ENCODE data around the gene ZBTB20.

Gene ZBTB20

DNA sequence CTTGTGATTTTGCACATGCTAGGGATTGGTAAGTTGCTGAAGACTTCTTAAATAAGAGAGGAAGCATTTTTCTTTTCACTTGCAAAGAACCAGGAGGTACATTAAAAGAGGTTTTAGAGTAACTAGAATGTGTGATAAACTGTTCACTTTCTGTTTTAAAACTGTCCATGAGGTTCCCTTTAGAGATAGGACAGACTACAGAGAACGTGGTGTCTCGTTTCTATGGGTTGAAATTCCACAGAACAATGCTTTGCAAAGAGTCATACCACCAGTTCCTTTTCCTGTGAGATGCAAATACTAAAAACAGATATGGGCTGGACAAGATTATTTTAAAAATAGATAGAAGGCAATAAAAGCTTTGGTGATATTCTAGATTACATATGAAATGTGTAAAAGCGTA, 480.5 kb downstream of the ZBTB20 start:
- no peak for DNase-seq (ENCODE audit: low read depth, low spot score)
- H3K4me3 ChIP-seq (ENCODE audit: low read depth, low read length): no peak overlapping the region
- CTCF ChIA-PET: no interaction called here
- TF ChIP-seq, protein P1, sequence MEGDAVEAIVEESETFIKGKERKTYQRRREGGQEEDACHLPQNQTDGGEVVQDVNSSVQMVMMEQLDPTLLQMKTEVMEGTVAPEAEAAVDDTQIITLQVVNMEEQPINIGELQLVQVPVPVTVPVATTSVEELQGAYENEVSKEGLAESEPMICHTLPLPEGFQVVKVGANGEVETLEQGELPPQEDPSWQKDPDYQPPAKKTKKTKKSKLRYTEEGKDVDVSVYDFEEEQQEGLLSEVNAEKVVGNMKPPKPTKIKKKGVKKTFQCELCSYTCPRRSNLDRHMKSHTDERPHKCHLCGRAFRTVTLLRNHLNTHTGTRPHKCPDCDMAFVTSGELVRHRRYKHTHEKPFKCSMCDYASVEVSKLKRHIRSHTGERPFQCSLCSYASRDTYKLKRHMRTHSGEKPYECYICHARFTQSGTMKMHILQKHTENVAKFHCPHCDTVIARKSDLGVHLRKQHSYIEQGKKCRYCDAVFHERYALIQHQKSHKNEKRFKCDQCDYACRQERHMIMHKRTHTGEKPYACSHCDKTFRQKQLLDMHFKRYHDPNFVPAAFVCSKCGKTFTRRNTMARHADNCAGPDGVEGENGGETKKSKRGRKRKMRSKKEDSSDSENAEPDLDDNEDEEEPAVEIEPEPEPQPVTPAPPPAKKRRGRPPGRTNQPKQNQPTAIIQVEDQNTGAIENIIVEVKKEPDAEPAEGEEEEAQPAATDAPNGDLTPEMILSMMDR (IDR thresholded peaks at IDR 0.05; ENCODE audit: insufficient read depth, low read length, missing control alignments): no peak
- POLR2A ChIA-PET: no interaction called here

GRCh38 chr3:114664006-114664405, 483.1 kb downstream of the ZBTB20 start:
- TF ChIP-seq, protein P1 (IDR thresholded peaks at IDR 0.05; ENCODE audit: insufficient read depth, low read length, missing control alignments): no peak
- no peak overlapping the region for H3K4me3 ChIP-seq (ENCODE audit: low read depth, low read length)
- ChIA-PET CTCF (no interaction called here), POLR2A (no interaction called here)
- no peak for DNase-seq (ENCODE audit: low read depth, low spot score)

GRCh38 chr3:114660808-114661207, 486.3 kb downstream of the ZBTB20 start:
- ChIA-PET CTCF (interaction anchor here (0.6 kb wide), 1 partner anchor 37 kb away, joined by 3 read pairs; no protein-coding TSS in a partner anchor), POLR2A (no interaction called here)
- H3K4me3 ChIP-seq (ENCODE audit: low read depth, low read length): no peak overlapping the region
- DNase-seq (ENCODE audit: low read depth, low spot score): no peak
- TF ChIP-seq, protein P1 (IDR thresholded peaks at IDR 0.05; ENCODE audit: insufficient read depth, low read length, missing control alignments): no peak

DNA sequence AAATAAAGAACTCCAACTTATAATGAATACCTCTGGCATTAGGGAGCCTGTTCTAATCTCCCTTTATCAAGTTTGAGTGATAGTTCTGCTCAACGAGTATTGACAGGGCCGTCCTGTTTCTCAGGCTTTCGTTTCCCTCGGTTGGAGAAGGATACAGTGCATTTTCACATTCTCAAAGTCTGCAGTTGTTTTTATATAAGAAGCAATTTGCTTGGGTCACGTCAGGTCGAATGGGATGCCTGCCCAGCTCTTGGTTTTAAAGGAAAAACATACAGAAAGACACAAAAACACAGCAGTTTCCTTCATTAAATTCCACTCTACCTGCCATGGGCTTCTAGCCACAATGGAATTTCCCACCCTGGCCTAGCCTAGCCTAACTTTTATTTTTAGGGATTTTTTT, 487.0 kb downstream of the ZBTB20 start:
- POLR2A ChIA-PET: no interaction called here
- CTCF ChIA-PET: no interaction called here
- no peak overlapping the region for H3K4me3 ChIP-seq (ENCODE audit: low read depth, low read length)
- TF ChIP-seq, protein P1 (IDR thresholded peaks at IDR 0.05; ENCODE audit: insufficient read depth, low read length, missing control alignments): no peak
- no peak for DNase-seq (ENCODE audit: low read depth, low spot score)

DNA sequence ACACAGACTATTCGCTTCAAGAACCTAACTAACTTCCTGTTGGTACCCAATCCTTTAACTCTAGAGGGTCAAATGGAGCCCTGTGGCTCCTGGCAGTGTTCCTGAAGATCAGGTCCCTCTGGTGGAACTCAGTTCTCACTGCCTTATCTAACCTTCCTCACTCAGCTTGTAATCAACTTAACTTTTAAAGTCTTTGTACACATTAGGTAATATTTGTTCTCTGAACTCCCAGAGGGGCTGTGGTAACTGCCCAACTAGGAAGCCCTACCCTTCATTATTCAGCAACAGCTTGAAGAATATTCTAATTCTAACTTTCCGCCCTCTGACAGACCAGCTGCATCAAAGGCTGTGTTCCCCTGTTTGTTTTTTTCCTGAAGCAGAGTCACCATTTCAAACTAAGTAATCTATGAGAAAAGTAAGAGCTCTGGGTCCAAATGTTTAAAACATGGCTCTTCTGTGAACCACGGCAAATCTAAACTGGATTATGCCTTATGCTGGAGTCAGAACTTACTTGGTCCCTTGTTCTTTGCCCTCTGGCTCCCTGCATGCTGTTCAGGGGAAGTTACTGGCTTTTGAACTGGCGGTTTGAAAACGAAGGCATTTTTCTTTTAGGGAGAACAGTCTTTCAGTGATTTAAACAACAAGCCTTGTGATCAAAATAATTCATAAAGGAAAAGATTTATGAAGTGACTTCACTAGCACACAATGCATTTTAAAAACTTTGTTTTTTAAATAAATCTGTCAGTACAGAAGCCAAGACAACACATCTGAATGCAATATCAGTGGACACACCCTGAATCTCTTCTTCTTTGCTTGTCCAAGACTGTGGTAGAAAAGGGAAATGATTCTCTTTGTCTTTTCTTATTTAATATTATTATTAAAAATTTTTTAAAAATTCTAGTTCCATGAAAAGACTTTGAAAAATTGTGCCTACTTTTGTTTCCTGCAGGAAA, 487.7 kb downstream of the ZBTB20 start:
- DNase-seq (ENCODE audit: low read depth, low spot score): no peak
- no peak overlapping the region for H3K4me3 ChIP-seq (ENCODE audit: low read depth, low read length)
- TF ChIP-seq, protein P1 (IDR thresholded peaks at IDR 0.05; ENCODE audit: insufficient read depth, low read length, missing control alignments): no peak
- POLR2A ChIA-PET: no interaction called here
- CTCF ChIA-PET: no interaction called here

- TF ChIP-seq, protein P1 (IDR thresholded peaks at IDR 0.05; ENCODE audit: insufficient read depth, low read length, missing control alignments): no peak
- H3K4me3 ChIP-seq (ENCODE audit: low read depth, low read length): no peak overlapping the region
- CTCF ChIA-PET: no interaction called here
- POLR2A ChIA-PET: no interaction called here
- DNase-seq (ENCODE audit: low read depth, low spot score): no peak
These were observed 495.5 kb downstream of the ZBTB20 start for GRCh38 chr3:114651555-114651954.

Data from AG04449 (cell line).